VCaP (cell line): ENCODE measurements around the gene FOXC2.

Experiments used
- H3K27ac ChIP-seq: fragments of 450-650 bp; 2 replicates; pipeline ENCODE4 v1.5.1; 2017
- TF ChIP-seq, protein P1 (sequence below): fragments of 450-650 bp; conservative IDR thresholded peaks from 2 replicates; pipeline ENCODE4 v1.5.1; 2017; ENCODE audit warnings: mild to moderate bottlenecking, moderate library complexity

Gene FOXC2

DNA sequence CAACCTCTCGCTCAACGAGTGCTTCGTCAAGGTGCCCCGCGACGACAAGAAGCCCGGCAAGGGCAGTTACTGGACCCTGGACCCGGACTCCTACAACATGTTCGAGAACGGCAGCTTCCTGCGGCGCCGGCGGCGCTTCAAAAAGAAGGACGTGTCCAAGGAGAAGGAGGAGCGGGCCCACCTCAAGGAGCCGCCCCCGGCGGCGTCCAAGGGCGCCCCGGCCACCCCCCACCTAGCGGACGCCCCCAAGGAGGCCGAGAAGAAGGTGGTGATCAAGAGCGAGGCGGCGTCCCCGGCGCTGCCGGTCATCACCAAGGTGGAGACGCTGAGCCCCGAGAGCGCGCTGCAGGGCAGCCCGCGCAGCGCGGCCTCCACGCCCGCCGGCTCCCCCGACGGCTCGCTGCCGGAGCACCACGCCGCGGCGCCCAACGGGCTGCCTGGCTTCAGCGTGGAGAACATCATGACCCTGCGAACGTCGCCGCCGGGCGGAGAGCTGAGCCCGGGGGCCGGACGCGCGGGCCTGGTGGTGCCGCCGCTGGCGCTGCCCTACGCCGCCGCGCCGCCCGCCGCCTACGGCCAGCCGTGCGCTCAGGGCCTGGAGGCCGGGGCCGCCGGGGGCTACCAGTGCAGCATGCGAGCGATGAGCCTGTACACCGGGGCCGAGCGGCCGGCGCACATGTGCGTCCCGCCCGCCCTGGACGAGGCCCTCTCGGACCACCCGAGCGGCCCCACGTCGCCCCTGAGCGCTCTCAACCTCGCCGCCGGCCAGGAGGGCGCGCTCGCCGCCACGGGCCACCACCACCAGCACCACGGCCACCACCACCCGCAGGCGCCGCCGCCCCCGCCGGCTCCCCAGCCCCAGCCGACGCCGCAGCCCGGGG lies 1.3 kb downstream of the FOXC2 start:
- H3K27ac ChIP-seq, result no peak overlapping the region
- TF ChIP-seq, protein P1, sequence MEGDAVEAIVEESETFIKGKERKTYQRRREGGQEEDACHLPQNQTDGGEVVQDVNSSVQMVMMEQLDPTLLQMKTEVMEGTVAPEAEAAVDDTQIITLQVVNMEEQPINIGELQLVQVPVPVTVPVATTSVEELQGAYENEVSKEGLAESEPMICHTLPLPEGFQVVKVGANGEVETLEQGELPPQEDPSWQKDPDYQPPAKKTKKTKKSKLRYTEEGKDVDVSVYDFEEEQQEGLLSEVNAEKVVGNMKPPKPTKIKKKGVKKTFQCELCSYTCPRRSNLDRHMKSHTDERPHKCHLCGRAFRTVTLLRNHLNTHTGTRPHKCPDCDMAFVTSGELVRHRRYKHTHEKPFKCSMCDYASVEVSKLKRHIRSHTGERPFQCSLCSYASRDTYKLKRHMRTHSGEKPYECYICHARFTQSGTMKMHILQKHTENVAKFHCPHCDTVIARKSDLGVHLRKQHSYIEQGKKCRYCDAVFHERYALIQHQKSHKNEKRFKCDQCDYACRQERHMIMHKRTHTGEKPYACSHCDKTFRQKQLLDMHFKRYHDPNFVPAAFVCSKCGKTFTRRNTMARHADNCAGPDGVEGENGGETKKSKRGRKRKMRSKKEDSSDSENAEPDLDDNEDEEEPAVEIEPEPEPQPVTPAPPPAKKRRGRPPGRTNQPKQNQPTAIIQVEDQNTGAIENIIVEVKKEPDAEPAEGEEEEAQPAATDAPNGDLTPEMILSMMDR, result no peak

DNA sequence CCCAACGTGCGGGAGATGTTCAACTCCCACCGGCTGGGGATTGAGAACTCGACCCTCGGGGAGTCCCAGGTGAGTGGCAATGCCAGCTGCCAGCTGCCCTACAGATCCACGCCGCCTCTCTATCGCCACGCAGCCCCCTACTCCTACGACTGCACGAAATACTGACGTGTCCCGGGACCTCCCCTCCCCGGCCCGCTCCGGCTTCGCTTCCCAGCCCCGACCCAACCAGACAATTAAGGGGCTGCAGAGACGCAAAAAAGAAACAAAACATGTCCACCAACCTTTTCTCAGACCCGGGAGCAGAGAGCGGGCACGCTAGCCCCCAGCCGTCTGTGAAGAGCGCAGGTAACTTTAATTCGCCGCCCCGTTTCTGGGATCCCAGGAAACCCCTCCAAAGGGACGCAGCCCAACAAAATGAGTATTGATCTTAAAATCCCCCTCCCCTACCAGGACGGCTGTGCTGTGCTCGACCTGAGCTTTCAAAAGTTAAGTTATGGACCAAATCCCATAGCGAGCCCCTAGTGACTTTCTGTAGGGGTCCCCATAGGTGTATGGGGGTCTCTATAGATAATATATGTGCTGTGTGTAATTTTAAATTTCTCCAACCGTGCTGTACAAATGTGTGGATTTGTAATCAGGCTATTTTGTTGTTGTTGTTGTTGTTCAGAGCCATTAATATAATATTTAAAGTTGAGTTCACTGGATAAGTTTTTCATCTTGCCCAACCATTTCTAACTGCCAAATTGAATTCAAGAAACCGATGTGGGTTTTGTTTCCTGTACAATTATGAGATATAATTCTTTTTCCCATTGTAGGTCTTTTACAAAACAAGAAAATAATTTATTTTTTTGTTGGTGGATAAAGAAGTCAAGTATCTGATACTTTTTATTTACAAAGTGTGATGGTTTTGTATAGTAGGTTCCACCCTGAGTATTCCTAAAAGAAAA lies 2.3 kb downstream of the FOXC2 start:
- H3K27ac ChIP-seq, result no peak overlapping the region
- TF ChIP-seq, protein P1, result no peak

DNA sequence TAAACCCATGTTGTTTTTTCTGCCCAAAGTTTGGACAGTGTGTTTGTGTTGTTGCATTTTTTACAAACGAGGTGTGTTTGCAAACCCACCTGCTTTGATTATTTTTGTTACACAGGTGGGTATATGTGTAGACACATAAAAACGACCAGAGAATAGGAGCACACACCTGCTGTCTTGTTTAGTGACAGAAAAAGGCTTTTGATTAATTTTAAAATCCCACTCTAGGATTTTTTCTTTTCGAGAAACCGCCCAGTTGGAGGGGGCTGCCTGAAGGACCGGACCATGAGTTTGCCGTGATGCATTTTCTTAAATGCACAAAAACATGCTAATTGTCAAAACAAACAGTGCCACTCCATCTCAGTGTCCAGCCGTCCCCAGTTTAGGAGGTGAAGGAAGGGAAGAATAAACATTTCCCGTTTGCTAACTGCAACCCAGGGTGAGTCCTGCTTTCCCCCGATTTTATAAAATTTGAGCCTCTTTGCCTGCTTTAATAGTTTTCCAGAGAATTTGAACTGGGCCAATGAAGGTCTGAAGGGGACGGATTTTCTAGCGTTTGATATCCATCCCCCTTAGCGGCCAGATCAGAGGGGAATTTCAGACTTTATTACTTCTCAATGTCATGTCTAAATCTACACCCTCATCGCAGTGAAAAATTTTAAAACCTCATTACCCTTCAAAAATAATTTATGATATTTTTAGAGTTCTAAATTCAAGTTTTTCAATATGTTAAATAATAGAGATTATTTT lies 3.2 kb downstream of the FOXC2 start:
- TF ChIP-seq, protein P1, result no peak
- H3K27ac ChIP-seq, result no peak overlapping the region

DNA sequence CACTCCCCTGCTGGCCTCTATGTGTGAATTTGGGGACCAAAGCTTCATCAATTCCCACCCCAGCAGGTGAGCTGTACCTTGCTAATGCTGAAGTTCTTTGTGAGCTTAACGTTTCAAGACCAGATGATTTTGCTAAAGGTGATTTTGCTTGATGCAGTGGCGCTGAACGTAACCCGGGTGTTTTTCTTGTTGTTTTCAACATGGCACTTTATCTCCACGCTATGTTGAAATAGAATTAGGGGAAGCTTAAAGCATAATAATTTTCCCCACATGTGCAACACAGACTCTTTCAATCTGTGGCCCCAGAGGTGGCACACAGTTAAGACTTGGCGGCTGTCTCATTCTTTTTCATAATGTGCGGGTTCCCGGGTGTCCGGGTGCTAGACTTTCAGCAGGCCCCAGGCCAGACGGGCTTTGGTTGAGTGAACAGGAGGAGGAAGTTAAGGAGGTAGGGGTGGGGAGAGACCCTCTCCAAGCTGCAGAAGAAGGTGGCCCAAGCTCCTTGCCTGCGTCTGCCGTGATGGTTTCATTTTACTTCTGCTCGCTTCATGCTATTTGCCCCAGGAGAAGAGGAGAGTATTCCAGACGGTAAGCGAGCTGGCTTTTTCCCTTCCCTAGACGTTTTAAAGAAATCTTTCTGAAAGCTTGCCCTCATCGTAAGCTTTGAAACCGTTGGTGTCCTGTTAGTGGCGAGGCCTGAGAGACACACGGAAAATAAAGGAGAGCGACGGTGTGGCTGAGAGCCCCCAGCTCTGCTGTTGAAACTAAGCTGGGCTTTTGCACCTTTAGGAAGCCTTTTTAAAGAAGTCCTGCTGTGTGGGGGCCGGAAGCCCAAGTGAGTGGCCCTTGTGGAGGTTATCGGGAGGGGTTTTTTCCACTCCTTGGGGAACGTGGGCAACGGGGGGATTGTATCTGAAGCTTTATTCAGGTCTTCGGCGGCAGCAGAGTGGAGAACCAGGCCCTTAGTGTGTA lies 4.2 kb downstream of the FOXC2 start:
- TF ChIP-seq, protein P1, result no peak
- no peak overlapping the region for H3K27ac ChIP-seq

DNA sequence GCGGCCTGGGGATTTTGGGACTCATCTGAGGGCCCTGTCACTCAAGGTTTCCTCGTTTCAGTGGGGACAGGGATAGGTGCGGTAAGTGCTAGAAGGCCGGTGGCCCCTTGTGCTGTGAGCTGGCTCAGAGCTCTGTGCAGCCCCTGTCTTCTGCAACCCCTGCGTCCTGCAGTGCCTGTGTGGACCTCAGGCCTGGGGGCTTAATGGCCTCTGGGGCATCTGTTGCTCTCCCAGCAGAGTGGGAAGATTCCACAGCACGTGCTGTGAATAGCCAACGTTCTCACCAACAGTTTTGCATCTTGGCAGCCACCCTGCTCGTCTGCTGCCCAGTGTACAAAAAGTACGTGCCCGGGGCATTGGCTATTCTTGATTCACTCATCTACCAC lies 4.9 kb downstream of the FOXC2 start:
- TF ChIP-seq, protein P1, result no peak
- H3K27ac ChIP-seq, result no peak overlapping the region

DNA sequence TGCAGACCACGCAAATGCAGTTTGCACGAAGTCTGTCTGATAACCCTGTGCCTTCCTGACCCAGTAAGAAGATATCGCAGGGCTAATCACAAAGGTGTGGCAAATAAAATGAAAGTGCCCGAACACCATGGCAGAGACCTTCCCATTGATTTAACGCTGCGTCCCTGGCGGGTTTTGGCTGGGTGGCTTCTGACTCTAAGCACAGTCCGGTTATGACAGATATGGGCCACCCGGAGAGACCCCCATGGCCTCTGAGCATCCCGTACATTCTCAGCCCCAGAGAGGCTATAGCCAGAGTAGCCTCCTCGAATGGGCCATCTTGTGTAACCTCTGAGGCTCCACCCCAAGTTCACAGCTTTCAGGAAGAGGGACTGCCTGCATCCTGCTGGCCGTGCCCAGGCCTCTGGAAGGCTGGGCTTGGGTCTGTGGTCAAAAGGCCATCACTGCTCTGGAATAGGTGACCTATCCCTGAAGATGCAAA lies 5.5 kb downstream of the FOXC2 start:
- TF ChIP-seq, protein P1, result no peak
- H3K27ac ChIP-seq, result no peak overlapping the region
